Stimulated activated naive CD8-positive, alpha-beta T cell treated with anti-CD3 and anti-CD28 coated beads, Interleukin-15, Interleukin-2, amounts not matched to agents 100 ng/mL and 50 ng/mL, for 24 hours (primary cell): ENCODE measurements around the gene DHX35.

Experiments used
- H3K27ac Mint-ChIP-seq: one replicate; pipeline ENCODE4 v1.8.0; 2021; ENCODE audit warnings: mild to moderate bottlenecking, mixed read lengths
- H3K27me3 Mint-ChIP-seq: one replicate; pipeline ENCODE4 v1.8.0; 2021; ENCODE audit warnings: mixed read lengths
- H3K36me3 Mint-ChIP-seq: one replicate; pipeline ENCODE4 v1.8.0; 2021; ENCODE audit warnings: low read depth, mixed read lengths
- H3K4me1 Mint-ChIP-seq: one replicate; pipeline ENCODE4 v1.8.0; 2021; ENCODE audit warnings: low read depth, mixed read lengths
- H3K4me3 Mint-ChIP-seq: one replicate; pipeline ENCODE4 v1.8.0; 2021; ENCODE audit warnings: mild to moderate bottlenecking, mixed read lengths
- H3K9me3 Mint-ChIP-seq: one replicate; pipeline ENCODE4 v1.8.0; 2021; ENCODE audit warnings: mixed read lengths

Gene DHX35

DNA sequence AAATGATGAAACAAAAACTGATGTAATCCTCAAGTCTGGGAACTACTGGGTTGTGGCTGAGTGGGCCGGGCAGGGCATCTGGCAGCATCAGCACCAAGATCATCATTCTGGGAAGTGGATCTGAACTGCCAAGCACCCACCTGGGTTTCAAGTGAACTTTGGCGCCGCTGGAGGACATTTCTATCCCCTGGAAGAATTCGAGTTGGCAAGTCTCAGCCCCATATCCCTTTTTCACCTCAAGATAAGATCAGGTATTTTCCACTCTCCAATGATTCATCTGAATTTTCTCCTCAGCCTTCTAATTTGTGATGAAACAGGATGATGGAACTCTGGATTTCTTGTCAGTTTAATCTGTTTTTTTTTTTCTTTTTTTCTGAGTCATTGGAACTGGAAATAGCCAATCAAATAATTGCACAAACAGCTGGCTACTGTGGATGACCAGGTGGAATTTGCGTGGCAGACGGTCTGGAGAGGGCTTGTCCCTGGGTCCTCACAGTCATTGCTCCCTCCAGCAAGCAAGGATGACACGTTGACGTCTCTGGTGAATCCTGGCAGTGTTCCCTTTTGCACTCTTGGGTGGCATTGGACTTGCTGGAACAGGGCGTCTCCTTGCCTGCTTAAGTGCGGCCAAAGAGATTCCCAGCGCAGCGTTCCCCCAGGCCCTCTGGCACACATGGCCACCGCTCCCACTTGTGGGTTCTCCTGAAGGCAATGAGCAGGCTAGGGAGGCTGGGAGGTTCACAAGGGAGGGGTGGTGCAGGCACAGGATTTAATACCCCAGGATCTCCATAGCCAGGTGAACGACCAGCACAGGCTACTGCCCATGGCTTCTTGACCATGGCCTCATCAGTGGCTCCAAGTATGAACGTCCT is 80.4 kb downstream of the DHX35 start:
- peak overlapping the region; percentile 58 for H3K27ac Mint-ChIP-seq
- H3K9me3 Mint-ChIP-seq = no peaks in the 10 kb centered on the region
- H3K36me3 Mint-ChIP-seq = peaks cover 33% of the 10 kb centered on the region

DNA sequence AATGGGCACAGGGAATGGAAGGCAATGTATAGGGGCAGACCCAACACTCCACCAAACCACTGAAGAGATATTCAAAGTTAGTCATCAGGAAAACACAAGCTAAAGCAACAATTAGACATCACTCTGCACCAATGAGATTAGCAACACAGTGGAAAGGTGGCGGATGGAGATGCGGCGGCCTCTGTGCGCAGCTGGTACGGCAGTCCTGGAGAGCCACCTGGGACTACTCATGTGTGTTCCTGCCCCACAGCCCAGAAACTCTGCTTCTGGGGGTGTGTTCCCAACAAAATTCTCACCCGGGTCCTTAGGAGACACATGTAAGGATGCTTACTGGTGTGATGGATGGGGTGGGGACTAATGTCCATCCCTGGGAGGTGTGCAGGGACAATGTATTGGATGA is 82.4 kb downstream of the DHX35 start:
- Mint-ChIP-seq H3K9me3 (no peaks in the 10 kb centered on the region), H3K4me1 (peaks cover under 1% of the 10 kb centered on the region), H3K36me3 (peaks cover 15% of the 10 kb centered on the region), H3K27ac (no peak overlapping the region), H3K27me3 (no peaks in the 10 kb centered on the region), H3K4me3 (no peak overlapping the region)

More for the DNA sequence above, 80.4 kb downstream of the DHX35 start:
- H3K27me3 Mint-ChIP-seq = no peaks in the 10 kb centered on the region
- H3K4me1 Mint-ChIP-seq = no peaks in the 10 kb centered on the region
- H3K4me3 Mint-ChIP-seq = no peak overlapping the region

DNA sequence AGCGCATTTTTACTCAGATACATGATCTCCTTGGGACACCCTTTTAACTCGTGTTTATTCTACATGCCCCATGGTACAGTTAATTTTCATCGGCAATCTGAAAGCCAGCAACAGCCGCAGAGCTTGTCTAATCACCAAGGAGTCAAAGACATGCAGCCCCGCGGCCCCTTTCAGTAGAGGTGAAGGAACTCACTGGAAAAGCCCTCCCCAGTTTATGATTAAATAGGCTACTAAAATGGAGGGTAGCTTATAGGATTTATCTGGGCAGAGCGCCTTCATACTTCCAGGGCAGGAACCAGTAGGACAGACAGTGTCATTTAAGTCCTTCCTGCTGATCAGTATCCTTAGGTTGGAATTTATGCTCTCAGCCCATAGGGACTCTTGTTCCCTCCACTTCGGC is 83.5 kb downstream of the DHX35 start:
- Mint-ChIP-seq H3K4me1 (peaks cover 7% of the 10 kb centered on the region), H3K27me3 (no peaks in the 10 kb centered on the region), H3K9me3 (no peaks in the 10 kb centered on the region), H3K4me3 (no peak overlapping the region), H3K27ac (no peak overlapping the region), H3K36me3 (peaks cover 8% of the 10 kb centered on the region)

DNA sequence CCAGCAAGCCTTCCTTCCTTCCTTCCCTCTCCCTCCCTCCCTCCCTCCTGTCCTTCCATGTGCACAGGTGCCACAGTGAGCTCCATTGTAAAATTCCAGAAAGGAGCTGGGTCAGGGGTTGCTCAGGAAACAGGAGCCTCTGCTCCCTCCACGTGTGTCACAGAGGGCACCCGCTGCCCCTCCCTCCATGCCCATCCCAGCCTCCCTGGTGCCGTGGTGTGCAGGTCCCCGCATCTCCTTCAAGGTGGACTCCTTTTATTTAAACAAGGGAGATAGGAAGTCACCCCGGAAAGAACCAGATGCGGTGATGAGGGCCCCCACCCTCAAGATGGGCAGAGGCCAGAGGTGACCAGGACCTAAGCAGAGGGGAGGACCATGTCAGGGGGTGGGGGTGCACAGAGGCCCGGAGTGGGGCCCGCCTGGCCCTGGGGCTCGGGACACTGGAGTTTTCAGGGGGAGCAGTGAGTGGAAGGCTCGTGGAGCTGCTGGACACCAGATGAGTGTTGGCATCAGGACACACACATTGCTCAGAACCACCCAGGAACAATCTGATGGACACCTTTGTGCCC is 85.4 kb downstream of the DHX35 start:
- Mint-ChIP-seq H3K36me3 (peaks cover 3% of the 10 kb centered on the region), H3K27ac (no peak overlapping the region), H3K27me3 (no peaks in the 10 kb centered on the region), H3K4me1 (peaks cover 7% of the 10 kb centered on the region), H3K4me3 (no peak overlapping the region), H3K9me3 (no peaks in the 10 kb centered on the region)

DNA sequence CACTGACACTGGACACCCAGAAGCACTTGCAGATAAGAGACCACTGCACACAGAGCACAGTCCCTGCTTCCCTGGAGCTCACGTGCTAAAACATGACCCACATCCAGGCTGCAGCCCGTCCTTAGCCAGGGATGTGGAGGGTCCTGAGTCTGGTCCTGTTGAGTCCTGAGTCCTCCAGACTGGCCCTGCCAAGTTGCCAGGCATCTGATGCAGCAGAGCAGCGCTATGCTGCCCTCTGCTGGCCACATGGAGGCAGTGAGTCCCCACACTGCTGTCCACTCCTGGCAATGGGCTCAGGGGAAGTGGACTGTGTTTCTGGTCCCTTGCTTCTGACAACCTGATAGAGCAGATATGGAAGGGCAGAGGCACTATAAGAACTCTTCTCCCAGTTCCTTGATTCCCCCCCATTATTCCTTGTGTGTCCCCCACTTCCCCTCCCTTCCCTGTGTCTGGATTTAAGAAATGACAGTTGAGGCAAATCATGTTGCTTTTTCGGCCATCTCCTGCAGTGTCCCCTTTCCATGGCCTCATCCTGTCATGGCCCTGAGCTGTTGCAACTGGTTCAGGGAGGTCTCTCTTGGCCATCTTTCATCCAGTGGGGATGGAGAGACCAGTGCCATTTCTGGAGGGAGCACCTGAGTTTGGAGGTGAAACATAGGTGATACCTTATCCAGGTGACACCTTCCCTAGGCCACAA is 86.0 kb downstream of the DHX35 start:
- Mint-ChIP-seq H3K4me3 (no peak overlapping the region), H3K4me1 (peaks cover 7% of the 10 kb centered on the region), H3K36me3 (no peaks in the 10 kb centered on the region), H3K27ac (no peak overlapping the region), H3K27me3 (no peaks in the 10 kb centered on the region), H3K9me3 (no peaks in the 10 kb centered on the region)

GRCh38 chr20:39049148-39049547 is 87.0 kb downstream of the DHX35 start:
- Mint-ChIP-seq H3K36me3 (no peaks in the 10 kb centered on the region), H3K27ac (no peak overlapping the region), H3K4me1 (peaks cover 7% of the 10 kb centered on the region), H3K4me3 (peak overlapping the region; percentile 78), H3K9me3 (no peaks in the 10 kb centered on the region), H3K27me3 (no peaks in the 10 kb centered on the region)

GRCh38 chr20:39049684-39050554 is 87.8 kb downstream of the DHX35 start:
- Mint-ChIP-seq H3K9me3 (no peaks in the 10 kb centered on the region), H3K4me3 (peak overlapping the region; percentile 78), H3K27ac (peak overlapping the region; percentile 80), H3K4me1 (peaks cover 7% of the 10 kb centered on the region), H3K27me3 (no peaks in the 10 kb centered on the region), H3K36me3 (no peaks in the 10 kb centered on the region)

DNA sequence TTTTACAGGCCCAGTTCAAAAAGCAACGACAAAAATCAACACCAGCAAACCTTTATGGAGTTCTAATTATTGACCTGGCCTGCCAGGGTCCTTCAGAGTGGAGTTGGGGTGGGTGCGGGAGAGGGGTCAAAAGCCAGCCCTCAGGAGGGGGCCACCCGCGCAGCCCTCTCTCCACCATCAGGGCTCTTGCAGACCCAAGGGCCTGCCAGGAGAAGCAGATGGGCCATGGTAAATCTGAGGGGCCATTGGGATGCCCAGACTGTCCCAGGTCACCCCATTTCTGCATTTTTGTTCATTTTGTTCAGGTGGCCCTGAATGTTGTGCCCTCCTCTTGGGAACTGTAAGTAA is 88.4 kb downstream of the DHX35 start:
- H3K4me3 Mint-ChIP-seq = peak overlapping the region; percentile 58
- peak overlapping the region; percentile 49 for H3K27ac Mint-ChIP-seq
- H3K36me3 Mint-ChIP-seq = no peaks in the 10 kb centered on the region
- peaks cover 7% of the 10 kb centered on the region for H3K4me1 Mint-ChIP-seq
- no peaks in the 10 kb centered on the region for H3K27me3 Mint-ChIP-seq
- no peaks in the 10 kb centered on the region for H3K9me3 Mint-ChIP-seq

GRCh38 chr20:39052676-39053075 is 90.5 kb downstream of the DHX35 start:
- Mint-ChIP-seq H3K36me3 (no peaks in the 10 kb centered on the region), H3K27me3 (no peaks in the 10 kb centered on the region), H3K4me1 (peaks cover 7% of the 10 kb centered on the region), H3K27ac (no peak overlapping the region), H3K4me3 (no peak overlapping the region), H3K9me3 (no peaks in the 10 kb centered on the region)

DNA sequence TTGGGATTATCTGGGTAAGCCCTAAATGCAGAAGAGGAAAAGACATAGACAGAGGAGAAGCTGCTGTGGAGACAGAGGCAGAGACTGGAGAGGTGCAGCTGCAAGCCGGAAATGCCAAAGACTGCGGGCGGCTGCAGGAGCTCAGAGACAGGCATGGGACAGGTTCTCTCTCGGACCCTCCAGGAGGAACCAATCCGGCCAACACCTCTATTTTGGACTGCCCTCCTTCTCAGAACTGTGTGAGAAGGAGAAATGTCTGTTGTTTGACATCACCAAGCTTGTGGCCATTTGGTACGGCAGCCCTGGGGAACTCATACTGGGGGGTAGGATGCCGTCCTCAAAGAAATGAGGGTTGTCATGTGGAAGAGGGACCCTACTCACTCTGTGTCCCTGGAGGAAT is 95.0 kb downstream of the DHX35 start:
- H3K27me3 Mint-ChIP-seq = no peaks in the 10 kb centered on the region
- no peaks in the 10 kb centered on the region for H3K36me3 Mint-ChIP-seq
- H3K27ac Mint-ChIP-seq = no peak overlapping the region
- H3K9me3 Mint-ChIP-seq = no peaks in the 10 kb centered on the region
- H3K4me1 Mint-ChIP-seq = no peaks in the 10 kb centered on the region
- H3K4me3 Mint-ChIP-seq = no peak overlapping the region

DNA sequence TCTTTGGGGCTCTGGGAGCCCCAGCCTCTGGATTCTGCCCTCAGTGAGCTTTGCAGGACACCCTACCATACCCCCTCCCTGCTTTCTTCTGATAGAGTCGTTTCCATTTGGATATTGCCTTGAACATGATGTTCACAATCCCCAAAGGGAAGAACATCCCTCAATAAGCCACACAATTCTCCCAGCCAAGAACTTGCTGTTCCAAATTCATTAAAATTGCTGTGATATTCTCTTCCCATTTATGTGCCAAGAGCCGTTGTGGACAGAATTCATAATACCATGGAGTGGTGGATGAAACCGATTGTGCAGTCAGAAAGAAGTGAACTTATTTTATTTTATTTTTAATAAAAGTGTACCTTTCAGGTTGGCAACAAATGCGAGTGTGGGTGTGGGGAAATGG is 95.8 kb downstream of the DHX35 start:
- Mint-ChIP-seq H3K9me3 (no peaks in the 10 kb centered on the region), H3K4me1 (no peaks in the 10 kb centered on the region), H3K4me3 (no peak overlapping the region), H3K27ac (no peak overlapping the region), H3K27me3 (no peaks in the 10 kb centered on the region), H3K36me3 (no peaks in the 10 kb centered on the region)

- no peaks in the 10 kb centered on the region for H3K27me3 Mint-ChIP-seq
- no peaks in the 10 kb centered on the region for H3K36me3 Mint-ChIP-seq
- H3K27ac Mint-ChIP-seq = no peak overlapping the region
- H3K4me3 Mint-ChIP-seq = no peak overlapping the region
- H3K4me1 Mint-ChIP-seq = no peaks in the 10 kb centered on the region
- H3K9me3 Mint-ChIP-seq = no peaks in the 10 kb centered on the region
Measured at GRCh38 chr20:39059036-39059435, 96.9 kb downstream of the DHX35 start.

DNA sequence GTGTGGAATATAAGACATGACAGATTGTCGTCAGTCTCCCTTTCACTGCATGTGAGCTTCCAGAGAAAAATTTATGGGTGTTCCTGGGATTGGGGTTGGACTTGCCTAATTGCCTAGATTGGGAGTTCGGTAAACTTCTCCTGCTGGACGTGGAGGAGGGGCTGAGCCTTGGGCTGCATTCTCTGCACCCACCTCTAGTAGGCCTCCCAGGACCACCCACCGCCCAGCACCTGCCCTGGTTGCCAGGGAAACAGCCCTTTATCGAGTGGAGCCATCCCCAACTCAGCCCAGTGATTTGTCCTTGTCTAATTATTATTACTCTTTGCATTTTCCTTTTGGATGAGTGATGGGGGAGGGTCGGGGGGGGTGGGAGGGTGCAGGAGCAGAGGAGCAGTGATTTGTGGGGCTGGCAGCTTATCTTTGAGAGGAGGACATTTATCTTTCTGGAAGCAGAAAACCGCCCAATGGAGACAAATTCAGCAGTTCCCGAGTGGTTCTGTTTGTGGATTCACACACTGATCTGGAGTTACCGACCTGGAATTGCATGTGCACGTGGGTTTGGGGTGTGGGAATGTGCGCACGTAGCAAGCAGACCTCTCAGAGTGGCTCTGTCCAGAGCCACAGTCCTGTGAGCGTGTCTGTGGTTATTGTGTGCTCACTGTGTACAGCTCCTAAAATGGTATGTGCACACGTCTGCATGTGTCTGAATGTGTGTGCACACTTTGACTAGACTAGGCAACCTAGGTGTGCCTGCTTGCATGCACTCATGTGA is 104.5 kb downstream of the DHX35 start:
- H3K4me3 Mint-ChIP-seq = no peak overlapping the region

More for the DNA sequence above, 104.5 kb downstream of the DHX35 start:
- peaks cover 14% of the 10 kb centered on the region for H3K27me3 Mint-ChIP-seq
- H3K36me3 Mint-ChIP-seq = peaks cover 5% of the 10 kb centered on the region
- H3K9me3 Mint-ChIP-seq = peaks cover 4% of the 10 kb centered on the region
- no peaks in the 10 kb centered on the region for H3K4me1 Mint-ChIP-seq
- H3K27ac Mint-ChIP-seq = no peak overlapping the region
